Activated CD4-positive, alpha-beta memory T cell treated with anti-CD3 and anti-CD28 coated beads, Interleukin-2, amount 10 ng/mL, durations not matched to agents 7 days and 5 days (primary cell): ENCODE data around the gene HECTD1. TPM values are rescaled to one million over a fixed set of nuclear protein-coding genes. Genes with fewer than 3 reads are reported as not detected.
A peak's percentile ranks its signal among the peaks of the same experiment; 100 is the strongest.
"Not testable (repeated sequence)": the region's sequence is repeated elsewhere in the genome, so short reads cannot be mapped to it uniquely, and the experiment has no call there.

ENCODE experiments used
- CTCF ChIA-PET: fragments of 350-600 bp; sonication (Branson Sonifier 250); formaldehyde crosslinking; loops from one replicate; lab custom pipeline; 2021; ENCODE audit warnings: antibody characterized with exemption, inconsistent platforms; lab: Charles Lee
- POLR2A ChIA-PET: fragments of 350-600 bp; sonication (Branson Sonifier 250); formaldehyde crosslinking; loops from one replicate; lab custom pipeline; 2021; ENCODE audit warnings: antibody characterized with exemption; lab: Charles Lee
- DNase-seq: peaks from one replicate; pipeline ENCODE4 v3.0.0-alpha.2; 2020
- H3K27ac Mint-ChIP-seq: one replicate; pipeline ENCODE4 v1.8.0; 2021; ENCODE audit warnings: mild to moderate bottlenecking, mixed read lengths
- H3K27me3 Mint-ChIP-seq: one replicate; pipeline ENCODE4 v1.8.0; 2021; ENCODE audit warnings: mixed read lengths
- H3K36me3 Mint-ChIP-seq: one replicate; pipeline ENCODE4 v1.8.0; 2021; ENCODE audit warnings: low read depth, mixed read lengths
- H3K4me1 Mint-ChIP-seq: one replicate; pipeline ENCODE4 v1.8.0; 2021; ENCODE audit warnings: mixed read lengths
- H3K4me3 Mint-ChIP-seq: one replicate; pipeline ENCODE4 v1.8.0; 2021; ENCODE audit warnings: mild to moderate bottlenecking, mixed read lengths
- H3K9me3 Mint-ChIP-seq: one replicate; pipeline ENCODE4 v1.8.0; 2021; ENCODE audit warnings: mixed read lengths
- total RNA-seq, 2 experiments: library from RNA; stranded (reverse); gene quantifications; one replicate each; pipeline ENCODE4 v1.2.3, GENCODE V29; 2021

HECTD1 gene
- total RNA-seq, 2 experiments from 2014 or later, result 85.1 to 92.3 TPM

- no peak overlapping the region for H3K4me3 Mint-ChIP-seq
- H3K36me3 Mint-ChIP-seq, result no peaks in the 10 kb centered on the region
- H3K27me3 Mint-ChIP-seq, result peaks cover 1% of the 10 kb centered on the region
- ChIA-PET CTCF (no interaction called here), POLR2A (interaction anchor here (1.4 kb wide), 1 partner anchor 12 kb away, joined by 4 read pairs; the partner anchor contains the start of gene HECTD1)
- no peaks in the 10 kb centered on the region for H3K9me3 Mint-ChIP-seq
- no peak overlapping the region for H3K27ac Mint-ChIP-seq
- DNase-seq, result no peak
- no peaks in the 10 kb centered on the region for H3K4me1 Mint-ChIP-seq
These were observed 11.6 kb upstream of the HECTD1 start for GRCh38 chr14:31219169-31219568.

DNA sequence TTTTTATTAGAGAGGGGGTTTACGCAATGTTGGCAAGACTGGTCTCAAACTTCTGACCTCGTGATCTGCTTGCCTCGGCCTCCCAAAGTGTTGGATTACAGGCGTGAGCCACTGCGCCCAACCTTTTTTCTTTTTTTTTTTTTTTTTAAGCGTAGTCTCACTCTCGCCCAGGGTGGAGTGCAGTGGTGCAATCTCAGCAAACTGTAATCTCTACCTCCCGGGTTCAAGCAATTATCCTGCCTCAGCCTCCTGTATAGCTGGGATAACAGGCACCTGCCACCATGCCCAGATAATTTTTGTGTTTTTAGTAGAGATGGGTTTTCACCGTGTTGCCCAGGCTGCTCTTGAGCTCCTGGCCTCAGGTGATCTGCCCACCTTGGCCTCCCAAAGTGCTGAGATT, 8.8 kb upstream of the HECTD1 start:
- no peak overlapping the region for H3K4me3 Mint-ChIP-seq
- H3K9me3 Mint-ChIP-seq, result no peaks in the 10 kb centered on the region
- POLR2A ChIA-PET, result interaction anchor here (1.0 to 1.6 kb wide), 2 partner anchors 8 to 9 kb away, joined by 3 to 4 read pairs; partner anchors contain the start of gene HECTD1
- no peak overlapping the region for H3K27ac Mint-ChIP-seq
- no peaks in the 10 kb centered on the region for H3K27me3 Mint-ChIP-seq
- H3K4me1 Mint-ChIP-seq, result no peaks in the 10 kb centered on the region
- no peaks in the 10 kb centered on the region for H3K36me3 Mint-ChIP-seq
- CTCF ChIA-PET, result interaction anchor here (0.7 kb wide), 1 partner anchor 283 kb away, joined by 3 read pairs; no protein-coding TSS in a partner anchor
- no peak for DNase-seq

DNA sequence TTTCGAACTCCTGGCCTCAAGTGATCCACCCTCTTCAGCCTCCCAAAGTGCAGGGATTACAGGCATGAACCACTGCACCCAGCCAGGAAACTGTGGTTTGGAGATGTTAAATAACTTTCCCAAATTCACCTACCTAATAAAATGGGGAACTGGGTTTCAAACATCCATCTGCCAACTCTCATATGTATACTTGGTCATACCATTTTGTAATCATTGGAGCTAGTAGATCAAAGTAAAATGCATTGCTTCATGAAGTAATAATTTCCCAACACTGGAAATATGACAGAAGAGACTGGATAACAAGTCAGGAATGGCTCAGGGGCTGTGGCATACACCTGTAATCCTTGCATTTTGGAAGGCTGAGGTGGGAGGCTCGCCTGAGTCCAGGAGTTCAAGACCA, 5.3 kb upstream of the HECTD1 start:
- no peak overlapping the region for H3K27ac Mint-ChIP-seq
- DNase-seq, result no peak
- CTCF ChIA-PET, result no interaction called here

DNA sequence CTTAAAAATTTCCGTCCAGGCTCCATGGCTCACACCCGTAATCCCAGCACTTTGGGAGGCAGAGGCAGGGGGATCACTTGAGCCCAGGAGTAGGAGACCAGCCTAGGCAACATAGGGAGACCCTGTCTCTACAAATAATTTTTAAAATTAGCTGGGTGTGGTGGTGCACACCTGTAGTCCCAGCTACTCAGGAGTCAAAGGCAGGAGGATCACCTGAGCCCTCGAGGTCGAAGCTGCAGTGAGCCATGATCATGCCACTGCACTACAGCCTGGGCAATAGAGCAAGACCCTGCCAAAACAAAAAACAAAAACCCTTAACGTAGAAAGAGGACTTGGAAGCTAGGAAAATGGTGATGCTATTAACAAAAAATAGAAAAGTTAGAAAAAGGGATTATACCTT, 2.0 kb upstream of the HECTD1 start:
- Mint-ChIP-seq H3K27me3 (peaks cover 6% of the 10 kb centered on the region), H3K4me3 (no peak overlapping the region), H3K36me3 (peaks cover 12% of the 10 kb centered on the region), H3K27ac (no peak overlapping the region), H3K4me1 (peaks cover 38% of the 10 kb centered on the region), H3K9me3 (no peaks in the 10 kb centered on the region)
- CTCF ChIA-PET, result interaction anchor here (1.2 to 1.3 kb wide), 2 partner anchors 53 to 64 kb away, joined by 3 to 5 read pairs; no protein-coding TSS in a partner anchor
- DNase-seq, result no peak
- POLR2A ChIA-PET, result interaction anchor here (1.1 to 5.4 kb wide), 4 partner anchors 8 to 184 kb away, joined by 3 to 46 read pairs (median 20); partner anchors contain the start of genes AP4S1 and STRN3

More for the DNA sequence above, 5.3 kb upstream of the HECTD1 start:
- Mint-ChIP-seq H3K4me3 (no peak overlapping the region), H3K9me3 (no peaks in the 10 kb centered on the region), H3K36me3 (no peaks in the 10 kb centered on the region), H3K27me3 (peaks cover 6% of the 10 kb centered on the region), H3K4me1 (peaks cover 21% of the 10 kb centered on the region)
- POLR2A ChIA-PET, result no interaction called here

GRCh38 chr14:31208546-31209424, 1.2 kb upstream of the HECTD1 start:
- H3K4me3 Mint-ChIP-seq, result peak overlapping the region; percentile 88
- ChIA-PET CTCF (interaction anchor here (0.7 to 3.4 kb wide), 15 partner anchors 14 to 279 kb away, joined by 3 to 15 read pairs (median 4); partner anchors contain the start of genes DTD2 and STRN3), POLR2A (interaction anchor here (0.6 to 5.4 kb wide), 24 partner anchors 8 to 869 kb away, joined by 3 to 47 read pairs (median 4); partner anchors contain the start of genes AP4S1, ARHGAP5, DTD2 and G2E3)
- peaks cover 6% of the 10 kb centered on the region for H3K27me3 Mint-ChIP-seq
- H3K9me3 Mint-ChIP-seq, result no peaks in the 10 kb centered on the region
- DNase-seq, result no peak
- H3K4me1 Mint-ChIP-seq, result peaks cover 45% of the 10 kb centered on the region
- peaks cover 21% of the 10 kb centered on the region for H3K36me3 Mint-ChIP-seq
- H3K27ac Mint-ChIP-seq, result peak overlapping the region; percentile 100

- Mint-ChIP-seq H3K36me3 (peaks cover 32% of the 10 kb centered on the region), H3K27me3 (peaks cover 6% of the 10 kb centered on the region), H3K4me1 (peaks cover 50% of the 10 kb centered on the region), H3K27ac (peak overlapping the region; percentile 100), H3K4me3 (peak overlapping the region; percentile 88), H3K9me3 (no peaks in the 10 kb centered on the region)
- POLR2A ChIA-PET, result interaction anchor here (0.7 to 5.4 kb wide), 25 partner anchors 9 to 870 kb away, joined by 3 to 47 read pairs (median 5); partner anchors contain the start of genes AP4S1, ARHGAP5, DTD2 and HEATR5A
- CTCF ChIA-PET, result interaction anchor here (0.7 to 3.4 kb wide), 15 partner anchors 12 to 996 kb away, joined by 3 to 15 read pairs (median 4); partner anchors contain the start of genes DTD2, G2E3 and HEATR5A
- no peak for DNase-seq
These were observed 272 bp downstream of the HECTD1 start for GRCh38 chr14:31207287-31207754.

DNA sequence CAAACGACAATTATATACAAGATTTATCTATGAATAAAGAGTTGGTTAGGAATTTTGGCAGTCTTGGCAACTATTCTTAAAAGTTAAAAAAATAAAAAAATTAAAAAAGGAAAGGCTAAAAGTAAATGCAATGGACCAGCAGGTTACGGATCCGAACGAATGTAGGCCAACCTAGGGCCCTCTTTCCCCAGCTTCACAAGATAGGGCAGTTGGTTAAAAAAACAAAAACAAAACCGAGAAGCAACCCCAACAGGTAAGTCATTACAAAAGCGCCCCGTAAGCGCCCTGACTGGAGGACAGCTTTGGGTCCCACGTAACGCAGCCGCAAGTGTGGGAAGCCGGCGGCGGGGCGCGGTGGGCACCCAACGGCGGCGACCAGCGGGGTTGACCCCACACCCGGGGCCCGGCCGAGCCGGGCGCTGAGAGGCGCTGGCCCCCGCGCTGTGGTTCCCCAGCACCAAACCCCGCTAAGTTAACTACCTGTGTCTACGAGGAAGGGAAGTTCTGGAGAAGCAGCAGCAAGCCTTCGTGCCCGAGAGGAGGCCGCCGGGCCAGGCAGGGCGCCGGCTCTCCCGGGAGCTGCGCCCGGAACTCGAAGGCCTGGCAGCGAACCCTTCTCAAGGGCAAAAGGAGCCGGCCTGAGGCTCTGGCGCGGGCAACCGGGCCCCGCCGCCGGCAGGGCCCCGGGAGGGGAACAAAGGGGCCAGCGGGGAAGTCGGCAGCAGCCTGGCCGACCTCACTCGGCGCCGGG, 882 bp downstream of the HECTD1 start:
- H3K4me1 Mint-ChIP-seq, result peaks cover 50% of the 10 kb centered on the region
- DNase-seq, result peak; percentile 64

GRCh38 chr14:31205681-31206535, 1.7 kb downstream of the HECTD1 start:
- Mint-ChIP-seq H3K27me3 (peaks cover 4% of the 10 kb centered on the region), H3K27ac (peak overlapping the region; percentile 88), H3K9me3 (no peaks in the 10 kb centered on the region), H3K4me1 (peaks cover 52% of the 10 kb centered on the region), H3K36me3 (peaks cover 42% of the 10 kb centered on the region), H3K4me3 (peak overlapping the region; percentile 80)
- DNase-seq, result no peak
- ChIA-PET POLR2A (interaction anchor here (1.2 to 5.4 kb wide), 12 partner anchors 9 to 871 kb away, joined by 3 to 47 read pairs (median 10); partner anchors contain the start of genes AP4S1, ARHGAP5, HEATR5A and SCFD1), CTCF (interaction anchor here (1.6 to 3.4 kb wide), 4 partner anchors 11 to 252 kb away, joined by 4 to 15 read pairs (median 8); partner anchors contain the start of gene DTD2)

More for the DNA sequence above, 882 bp downstream of the HECTD1 start:
- Mint-ChIP-seq H3K4me3 (peak overlapping the region; percentile 80), H3K9me3 (no peaks in the 10 kb centered on the region), H3K36me3 (peaks cover 38% of the 10 kb centered on the region), H3K27ac (peak overlapping the region; percentile 88), H3K27me3 (peaks cover 6% of the 10 kb centered on the region)
- ChIA-PET POLR2A (interaction anchor here (0.7 to 5.4 kb wide), 21 partner anchors 10 to 871 kb away, joined by 3 to 47 read pairs (median 5); partner anchors contain the start of genes AP4S1, ARHGAP5, DTD2 and HEATR5A), CTCF (interaction anchor here (1.0 to 3.4 kb wide), 11 partner anchors 11 to 251 kb away, joined by 3 to 15 read pairs (median 4); partner anchors contain the start of genes DTD2 and HEATR5A)

- peaks cover 54% of the 10 kb centered on the region for H3K4me1 Mint-ChIP-seq
- H3K4me3 Mint-ChIP-seq, result peak overlapping the region; percentile 80
- ChIA-PET POLR2A (interaction anchor here (2.9 to 5.4 kb wide), 5 partner anchors 8 to 582 kb away, joined by 15 to 47 read pairs (median 38); partner anchors contain the start of genes AP4S1, SCFD1 and STRN3), CTCF (no interaction called here)
- H3K27me3 Mint-ChIP-seq, result peaks cover 3% of the 10 kb centered on the region
- DNase-seq, result no peak
- H3K9me3 Mint-ChIP-seq, result no peaks in the 10 kb centered on the region
- peaks cover 50% of the 10 kb centered on the region for H3K36me3 Mint-ChIP-seq
- H3K27ac Mint-ChIP-seq, result no peak overlapping the region
These were observed 2.7 kb downstream of the HECTD1 start for GRCh38 chr14:31204593-31205534.

DNA sequence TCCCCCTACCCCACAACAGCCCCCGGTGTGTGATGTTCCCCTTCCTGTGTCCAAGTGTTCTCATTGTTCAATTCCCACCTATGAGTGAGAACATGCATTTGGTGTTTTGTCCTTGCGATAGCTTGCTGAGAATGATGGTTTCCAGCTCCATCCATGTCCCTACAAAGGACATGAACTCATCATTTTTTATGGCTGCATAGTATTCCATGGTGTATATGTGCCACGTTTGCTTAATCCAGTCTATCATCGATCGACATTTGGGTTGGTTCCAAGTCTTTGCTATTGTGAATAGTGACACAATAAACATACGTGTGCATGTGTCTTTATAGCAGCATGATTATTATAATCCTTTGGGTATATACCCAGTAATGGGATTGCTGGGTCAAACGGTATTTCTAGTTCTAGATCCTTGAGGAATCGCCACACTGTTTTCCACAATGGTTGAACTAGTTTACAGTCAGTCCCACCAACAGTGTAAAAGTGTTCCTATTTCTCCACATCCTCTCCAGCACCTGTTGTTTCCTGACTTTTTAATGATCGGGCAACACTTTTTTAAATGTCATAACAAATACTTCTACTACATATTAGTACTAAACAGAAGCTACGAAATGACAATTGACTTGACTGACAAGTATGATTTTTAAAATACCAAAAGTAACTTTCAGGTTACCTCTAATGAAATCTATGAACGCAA, 3.5 kb downstream of the HECTD1 start:
- POLR2A ChIA-PET, DNase-seq, H3K4me3 Mint-ChIP-seq, H3K27me3 Mint-ChIP-seq, H3K27ac Mint-ChIP-seq, CTCF ChIA-PET, H3K9me3 Mint-ChIP-seq: not testable (repeated sequence)
- Mint-ChIP-seq H3K36me3 (peaks cover 54% of the 10 kb centered on the region), H3K4me1 (peaks cover 51% of the 10 kb centered on the region)
